ENCODE measurements around the gene DHODH. TPM values are rescaled to one million over a fixed set of nuclear protein-coding genes. Genes with fewer than 3 reads are reported as not detected.

DHODH gene
- total and polyA plus RNA-seq, 2 experiments from 2014 or later, result 10.7 to 15.1 TPM

DNA sequence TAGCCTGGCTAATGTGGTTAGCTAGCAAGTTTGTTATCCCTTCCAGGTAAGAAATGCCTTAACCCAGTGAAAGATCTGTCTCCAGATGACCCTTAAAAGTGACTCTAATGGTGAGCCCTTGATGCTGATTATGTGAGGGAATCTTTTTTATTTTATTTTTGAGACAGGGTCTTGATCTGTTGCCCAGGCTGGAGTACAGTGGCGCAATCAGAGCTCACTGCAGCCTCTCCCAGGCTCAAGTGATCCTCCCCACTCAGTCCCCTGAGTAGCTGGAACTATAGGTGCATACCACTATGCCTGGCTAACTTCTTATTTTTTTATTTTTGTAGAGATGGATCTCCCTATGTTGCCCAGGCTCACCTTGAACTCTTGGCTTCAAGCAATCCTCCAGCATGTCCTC lies 35.0 kb downstream of the DHODH start (continued):
- TF ChIP-seq ZNF462 (CRISPR knock-in tag; IDR thresholded peaks at IDR 0.05), result no peak
- no peak for TF ChIP-seq CREB1 (CRISPR knock-in tag; IDR thresholded peaks at IDR 0.05; ENCODE audit: low read depth)
- TF ChIP-seq EZH2phosphoT487 (IDR thresholded peaks at IDR 0.05; ENCODE audit: unreplicated experiment), result no peak

DNA sequence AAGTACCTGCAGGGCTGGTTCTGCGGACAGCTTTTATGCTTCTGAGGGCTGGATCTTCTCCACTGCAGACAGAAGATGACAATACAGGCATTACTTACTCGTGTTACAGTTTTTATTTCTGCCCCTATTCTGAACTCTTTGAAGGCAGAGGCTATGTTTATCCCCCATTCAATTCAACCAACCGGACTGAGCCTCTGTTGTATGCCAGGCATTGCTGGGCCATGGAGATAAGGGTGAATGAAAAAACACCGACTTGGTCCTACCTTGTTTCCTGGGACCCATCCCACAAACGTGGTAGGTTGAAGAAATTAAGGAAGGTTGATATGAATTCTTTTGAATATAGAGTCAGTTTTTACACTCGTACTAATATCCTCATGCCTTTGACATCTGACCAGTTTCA lies 35.8 kb downstream of the DHODH start:
- Mint-ChIP-seq H3K36me3 (ENCODE audit: low read depth) (no peaks in the 10 kb centered on the region), H3K4me1 (no peaks in the 10 kb centered on the region), H3K9me3 (peaks cover 7% of the 10 kb centered on the region)
- TF ChIP-seq JUNB (IDR thresholded peaks at IDR 0.05; ENCODE audit: unreplicated experiment) (no peak), ZNF462 (CRISPR knock-in tag; IDR thresholded peaks at IDR 0.05) (no peak), EZH2phosphoT487 (IDR thresholded peaks at IDR 0.05; ENCODE audit: unreplicated experiment) (no peak), POLR2AphosphoS5 (IDR thresholded peaks at IDR 0.05; ENCODE audit: low read depth) (no peak), EZH2 (IDR thresholded peaks at IDR 0.05; ENCODE audit: low read depth, unreplicated experiment) (no peak), STAT1 (IDR thresholded peaks at IDR 0.05; ENCODE audit: unreplicated experiment) (no peak)
- TF ChIP-seq, protein P1, sequence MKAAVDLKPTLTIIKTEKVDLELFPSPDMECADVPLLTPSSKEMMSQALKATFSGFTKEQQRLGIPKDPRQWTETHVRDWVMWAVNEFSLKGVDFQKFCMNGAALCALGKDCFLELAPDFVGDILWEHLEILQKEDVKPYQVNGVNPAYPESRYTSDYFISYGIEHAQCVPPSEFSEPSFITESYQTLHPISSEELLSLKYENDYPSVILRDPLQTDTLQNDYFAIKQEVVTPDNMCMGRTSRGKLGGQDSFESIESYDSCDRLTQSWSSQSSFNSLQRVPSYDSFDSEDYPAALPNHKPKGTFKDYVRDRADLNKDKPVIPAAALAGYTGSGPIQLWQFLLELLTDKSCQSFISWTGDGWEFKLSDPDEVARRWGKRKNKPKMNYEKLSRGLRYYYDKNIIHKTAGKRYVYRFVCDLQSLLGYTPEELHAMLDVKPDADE (IDR thresholded peaks at IDR 0.05), result no peak

More for the DNA sequence above, 35.8 kb downstream of the DHODH start:
- no peaks in the 10 kb centered on the region for H3K27me3 ChIP-seq (ENCODE audit: insufficient read depth)
- H3K9me2 ChIP-seq (ENCODE audit: insufficient read depth), result no peaks in the 10 kb centered on the region
- H3K27ac ChIP-seq (ENCODE audit: low read depth), result no peak overlapping the region
- no peak overlapping the region for H3K4me3 Mint-ChIP-seq
- H3K4me3 ChIP-seq, result no peak overlapping the region
- H3K27ac Mint-ChIP-seq, result no peak overlapping the region
- H3K27me3 Mint-ChIP-seq (ENCODE audit: insufficient read depth, low read depth, poor library complexity), result peaks cover 3% of the 10 kb centered on the region
- no peaks in the 10 kb centered on the region for H3K4me1 ChIP-seq (ENCODE audit: insufficient read depth)
- H4K20me1 ChIP-seq (replicated peaks; ENCODE audit: insufficient read depth), result no peaks in the 10 kb centered on the region
- no peak for ATAC-seq
- no peak overlapping the region for H3K4me2 ChIP-seq
- DNase-seq (ENCODE audit: low spot score), result no peak
- H3K79me2 ChIP-seq (replicated peaks; ENCODE audit: insufficient read depth), result no peaks in the 10 kb centered on the region
- H3F3A ChIP-seq (replicated peaks; ENCODE audit: low read depth), result no peaks in the 10 kb centered on the region
- no peak overlapping the region for H2AFZ ChIP-seq
- no peaks in the 10 kb centered on the region for H3K36me3 ChIP-seq (ENCODE audit: insufficient read depth)
